Measurements from ENCODE around the gene CUX1. TPM values are rescaled to one million over a fixed set of nuclear protein-coding genes. Genes with fewer than 3 reads are reported as not detected.

The CUX1 gene
- total and polyA plus RNA-seq, 10 of the 15 experiments (the other 5 are each of a cell fraction or from before 2014, with no cell fraction given), result 6.1 to 48.6 (median 25.9) TPM

- WGBS (ENCODE audit: insufficient coverage, insufficient replicate concordance, low lambda C conversion rate, missing lambda C conversion rate), result 98% methylated on average over 20 of the region's 20 CpGs
- Histone ChIP-seq H3K36me3 (ENCODE audit: control insufficient read depth in 2 of 2, insufficient read depth in 2 of 2, low read length in 1 of 2) (peaks cover 0 to 2% of the 10 kb centered on the region in 2 experiments; a peak in 2 of 4 replicates), H4K20me1 (ENCODE audit: control insufficient read depth, insufficient read depth) (peaks cover 4% of the 10 kb centered on the region; the same call in 1 of the 2 replicates), H3K27me3 (replicated peaks in 1 of 2; ENCODE audit: control insufficient read depth in 2 of 2, insufficient read depth in 2 of 2, low read length in 1 of 2) (no peaks in the 10 kb centered on the region), H2AFZ (ENCODE audit: control insufficient read depth, low read depth, low read length) (no peak overlapping the region), H3K4me3 (no peak overlapping the region), H3K4me2 (ENCODE audit: control insufficient read depth, insufficient read depth) (no peak overlapping the region), H3K79me2 (ENCODE audit: control insufficient read depth, insufficient read depth, low read length) (peaks cover 8% of the 10 kb centered on the region), H3K27ac (ENCODE audit: control insufficient read depth, insufficient read depth) (no peak overlapping the region), H3K9me3 (replicated peaks; ENCODE audit: control insufficient read depth, insufficient read depth, low read length) (no peaks in the 10 kb centered on the region), H3K4me1 (ENCODE audit: control insufficient read depth, insufficient read depth, low read length) (no peaks in the 10 kb centered on the region), H3K9ac (ENCODE audit: control insufficient read depth, insufficient read depth, low read length) (no peak overlapping the region)
- intact Hi-C loops (cut with micrococcal nuclease; ENCODE audit: unreplicated experiment), result no loop called here
- POLR2A ChIA-PET, result interaction anchor here (0.5 kb wide), 1 partner anchor 362 kb away, joined by 3 read pairs; no protein-coding TSS in a partner anchor
- FAIRE-seq (no peak), ATAC-seq (no peak), DNase-seq (ENCODE audit: low read depth, low spot score) (no peak)
- RAD21 ChIA-PET (ENCODE audit: unreplicated experiment), result no interaction called here
- TF ChIP-seq CUX1 (IDR thresholded peaks at IDR 0.05; ENCODE audit: insufficient replicate concordance, low read depth, low read length), result no peak
- TF ChIP-seq RELB (IDR thresholded peaks at IDR 0.05; ENCODE audit: low read depth), result no peak
- no peak for TF ChIP-seq RUNX3 (IDR thresholded peaks at IDR 0.05; ENCODE audit: low read length)
- no peak for TF ChIP-seq SPI1 (IDR thresholded peaks at IDR 0.05; ENCODE audit: borderline replicate concordance, insufficient read depth, low read depth, low read length)
- TF ChIP-seq JUND (IDR thresholded peaks at IDR 0.05; ENCODE audit: low read depth, low read length), result no peak
- CTCF ChIA-PET, result interaction anchor here (1.5 kb wide), 1 partner anchor 288 kb away, joined by 4 read pairs; no protein-coding TSS in a partner anchor
- BruUV-seq (replicated peaks), result no TSS peak
- in situ Hi-C loops (cut with MboI), result no loop called here
- SMC1A ChIA-PET (ENCODE audit: uncharacterized antibody, unreplicated experiment), result no interaction called here
Measured at GRCh38 chr7:101901661-101902491, 84.5 kb downstream of the CUX1 start.
